Measurements from ENCODE around the gene BDKRB2.

DNA sequence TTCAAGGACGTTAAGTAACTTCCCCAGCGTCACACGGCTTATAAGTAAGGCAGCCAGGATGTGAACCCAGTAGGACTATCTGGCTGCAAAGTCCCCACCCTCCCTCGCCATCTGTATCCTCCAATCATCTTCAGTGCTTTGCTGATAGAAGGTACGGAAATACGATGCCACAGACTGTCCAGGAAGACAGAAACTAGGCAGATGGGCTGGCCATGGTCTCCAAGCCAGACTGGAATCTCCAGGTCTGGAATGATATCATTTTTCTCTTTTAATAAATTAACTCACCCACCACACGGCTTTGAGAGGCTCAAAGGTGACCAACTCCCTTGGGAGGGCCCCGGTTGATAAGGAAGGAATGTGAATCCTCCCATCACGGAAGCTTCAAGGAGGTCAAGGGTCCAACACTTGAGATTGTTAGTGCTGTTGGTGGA lies 35.1 kb downstream of the BDKRB2 start:
- no peak for TF ChIP-seq CTCF (IDR thresholded peaks at IDR 0.05)
- no peak for TF ChIP-seq EZH2 (IDR thresholded peaks at IDR 0.05; ENCODE audit: borderline replicate concordance, insufficient read depth, low read depth, low read length, poor library complexity, severe bottlenecking)

Measured in B cell (primary cell).